ENCODE measurements around the gene CCL1. TPM values are rescaled to one million over a fixed set of nuclear protein-coding genes. Genes with fewer than 3 reads are reported as not detected.

Gene CCL1
- total and polyA plus RNA-seq, 2 experiments from 2014 or later: not detected

- H3K9me3 ChIP-seq (ENCODE audit: low read depth): no peaks in the 10 kb centered on the region
- H3K27me3 ChIP-seq: no peaks in the 10 kb centered on the region
- TF ChIP-seq CTCF (IDR thresholded peaks at IDR 0.05; ENCODE audit: low read depth, low read length): no peak
- no peaks in the 10 kb centered on the region for H3K36me3 ChIP-seq
- no peak overlapping the region for H3K4me3 ChIP-seq
- DNase-seq (ENCODE audit: low read depth in 1 of 2, low spot score in 1 of 2): no peak
- no peaks in the 10 kb centered on the region for H3K4me1 ChIP-seq (ENCODE audit: low read depth)
- no peak overlapping the region for H3K27ac ChIP-seq
Measured at GRCh38 chr17:34370376-34370996, 7.5 kb upstream of the CCL1 start.

GRCh38 chr17:34369571-34369970 is 6.5 kb upstream of the CCL1 start:
- Histone ChIP-seq H3K9me3 (ENCODE audit: low read depth) (no peaks in the 10 kb centered on the region), H3K4me3 (no peak overlapping the region), H3K4me1 (ENCODE audit: low read depth) (no peaks in the 10 kb centered on the region), H3K27ac (no peak overlapping the region), H3K27me3 (no peaks in the 10 kb centered on the region), H3K36me3 (no peaks in the 10 kb centered on the region)
- no peak for TF ChIP-seq CTCF (IDR thresholded peaks at IDR 0.05; ENCODE audit: low read depth, low read length)
- no peak for DNase-seq (ENCODE audit: low read depth in 1 of 2, low spot score in 1 of 2)

DNA sequence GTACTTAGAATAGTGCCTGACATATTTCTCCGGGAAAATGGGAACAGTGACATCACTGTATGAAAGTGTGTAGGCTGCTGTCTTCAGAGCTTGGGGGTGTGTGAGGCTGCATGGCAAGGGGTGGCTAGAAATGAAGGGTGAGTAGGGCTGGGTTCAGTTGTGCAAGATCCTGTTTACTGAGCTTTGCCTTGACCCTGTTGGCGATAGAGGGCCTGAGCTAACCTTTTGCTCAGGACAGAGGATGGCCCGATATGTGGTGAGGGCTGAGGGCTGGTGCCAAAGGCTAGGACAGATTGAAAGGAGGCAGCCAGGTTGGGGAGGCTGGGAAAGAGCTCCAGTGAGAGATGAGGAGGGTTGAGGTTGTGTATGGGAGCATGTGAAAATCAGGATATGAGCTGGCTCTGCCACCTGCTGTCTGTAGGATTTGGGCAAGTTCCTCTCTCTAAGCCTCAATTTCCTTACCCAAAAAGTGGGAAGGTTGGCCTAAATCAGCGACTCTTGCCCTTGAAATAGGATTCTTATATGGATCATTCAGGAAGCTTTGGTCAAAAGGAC is 6.0 kb upstream of the CCL1 start:
- Histone ChIP-seq H3K27me3 (no peaks in the 10 kb centered on the region), H3K9me3 (ENCODE audit: low read depth) (no peaks in the 10 kb centered on the region), H3K4me3 (no peak overlapping the region), H3K27ac (no peak overlapping the region), H3K4me1 (ENCODE audit: low read depth) (no peaks in the 10 kb centered on the region), H3K36me3 (no peaks in the 10 kb centered on the region)
- DNase-seq (ENCODE audit: low read depth in 1 of 2, low spot score in 1 of 2): no peak
- no peak for TF ChIP-seq CTCF (IDR thresholded peaks at IDR 0.05; ENCODE audit: low read depth, low read length)

DNA sequence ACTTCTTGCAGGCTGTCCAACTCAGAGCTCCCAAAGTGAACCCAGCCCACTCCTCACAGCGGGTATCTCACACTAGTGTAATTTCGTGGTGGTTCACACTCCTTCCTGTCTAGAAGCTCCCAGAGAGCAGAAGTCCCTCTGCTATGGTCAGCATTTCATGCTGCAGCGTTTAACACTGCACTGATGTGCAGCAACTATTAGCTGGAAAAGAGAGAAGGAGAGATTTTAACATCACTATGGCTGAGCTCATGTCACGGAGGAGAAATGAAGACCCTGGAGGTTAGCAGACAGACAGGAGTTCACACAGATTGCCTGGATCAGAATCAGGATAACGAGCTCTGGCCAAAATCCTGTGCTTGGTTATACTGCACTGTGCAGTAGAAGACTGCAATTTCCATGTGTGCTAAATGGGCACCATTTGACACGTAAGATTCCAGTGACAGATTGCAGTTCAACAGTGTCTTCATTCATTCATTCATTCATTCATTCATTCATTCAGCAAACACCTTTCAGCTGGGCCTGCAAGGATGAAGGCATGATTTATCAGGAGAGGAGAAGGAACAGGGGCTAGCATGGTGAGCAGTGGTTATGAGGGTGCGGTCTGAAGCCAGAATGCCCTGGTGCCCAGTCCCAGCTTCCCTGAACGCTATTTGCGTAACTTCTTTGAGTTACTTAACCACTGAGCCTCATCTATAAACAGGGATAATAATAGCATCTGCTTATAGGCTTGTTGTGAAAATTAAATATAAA is 5.3 kb upstream of the CCL1 start:
- Histone ChIP-seq H3K27ac (no peak overlapping the region), H3K36me3 (no peaks in the 10 kb centered on the region), H3K4me1 (ENCODE audit: low read depth) (no peaks in the 10 kb centered on the region), H3K9me3 (ENCODE audit: low read depth) (no peaks in the 10 kb centered on the region), H3K27me3 (no peaks in the 10 kb centered on the region), H3K4me3 (no peak overlapping the region)
- no peak for DNase-seq (ENCODE audit: low read depth in 1 of 2, low spot score in 1 of 2)
- no peak for TF ChIP-seq CTCF (IDR thresholded peaks at IDR 0.05; ENCODE audit: low read depth, low read length)

GRCh38 chr17:34367486-34368195 is 4.6 kb upstream of the CCL1 start:
- no peak for TF ChIP-seq CTCF (IDR thresholded peaks at IDR 0.05; ENCODE audit: low read depth, low read length)
- no peak for DNase-seq (ENCODE audit: low read depth in 1 of 2, low spot score in 1 of 2)
- Histone ChIP-seq H3K9me3 (ENCODE audit: low read depth) (no peaks in the 10 kb centered on the region), H3K36me3 (no peaks in the 10 kb centered on the region), H3K27ac (no peak overlapping the region), H3K4me1 (ENCODE audit: low read depth) (no peaks in the 10 kb centered on the region), H3K27me3 (no peaks in the 10 kb centered on the region), H3K4me3 (no peak overlapping the region)
